Measurements from ENCODE around the gene FHOD3.

GRCh38 chr18:36321658-36322407 lies 24.3 kb downstream of the FHOD3 start:
- no peak for TF ChIP-seq RAD21 (IDR thresholded peaks at IDR 0.05 in 1 of 2, conservative IDR thresholded peaks at IDR 0.05 in 1 of 2; ENCODE audit: low read depth in 2 of 2, low read length in 2 of 2)
- no peak for TF ChIP-seq RXRA (IDR thresholded peaks at IDR 0.05; ENCODE audit: insufficient read depth, low read depth, low read length)
- no peak for TF ChIP-seq POLR2AphosphoS5 (IDR thresholded peaks at IDR 0.05; ENCODE audit: low read depth, low read length)
